Subcutaneous adipose tissue (tissue), 4 donors: ENCODE measurements around the gene EREG. TPM values are rescaled to one million over a fixed set of nuclear protein-coding genes. Genes with fewer than 3 reads are reported as not detected.

Experiments
- CTCF ChIP-seq: fragments of 450-650 bp; IDR thresholded peaks from one replicate; pipeline ENCODE4 v1.5.1; 2016; ENCODE audit warnings: low read depth, mild to moderate bottlenecking, control low read depth, antibody characterized with exemption, moderate library complexity
- total RNA-seq, 4 donors: library from RNA; depleted of rRNA; stranded (reverse); fragments of >200 nt; gene quantifications; one replicate each; pipeline ENCODE4 v1.1.0, GENCODE V29; 2016

EREG gene
- total RNA-seq, 4 donors from 2014 or later: 0.57 to 9.2 (median 2.3) TPM

- TF ChIP-seq CTCF: no peak
Measured at GRCh38 chr4:74322301-74322700, 42.6 kb upstream of the EREG start.

- TF ChIP-seq CTCF: no peak
Measured at GRCh38 chr4:74323663-74324062, 41.3 kb upstream of the EREG start.

GRCh38 chr4:74324262-74324661 is 40.7 kb upstream of the EREG start:
- no peak for TF ChIP-seq CTCF

- no peak for TF ChIP-seq CTCF
Measured at GRCh38 chr4:74325886-74326285, 39.1 kb upstream of the EREG start.

GRCh38 chr4:74327762-74328161 is 37.2 kb upstream of the EREG start:
- no peak for TF ChIP-seq CTCF

- TF ChIP-seq CTCF: no peak
Measured at GRCh38 chr4:74328501-74328900, 36.4 kb upstream of the EREG start.

- no peak for TF ChIP-seq CTCF
Measured at GRCh38 chr4:74329307-74329706, 35.6 kb upstream of the EREG start.
